Measurements from ENCODE around the gene VRTN. TPM values are rescaled to one million over a fixed set of nuclear protein-coding genes. Genes with fewer than 3 reads are reported as not detected.

Gene VRTN
- total RNA-seq, 2 donors from 2014 or later = 0.30 TPM; not detected in 1

- Histone ChIP-seq H3K9me3 (no peaks in the 10 kb centered on the region), H3K9ac (ENCODE audit: low read depth in 2 of 2, low read length in 2 of 2) (no peak overlapping the region), H3K36me3 (no peaks in the 10 kb centered on the region), H3K4me1 (no peaks in the 10 kb centered on the region), H3K27me3 (no peaks in the 10 kb centered on the region), H3K4me3 (no peak overlapping the region), H3K27ac (no peak overlapping the region)
- TF ChIP-seq, protein P1, sequence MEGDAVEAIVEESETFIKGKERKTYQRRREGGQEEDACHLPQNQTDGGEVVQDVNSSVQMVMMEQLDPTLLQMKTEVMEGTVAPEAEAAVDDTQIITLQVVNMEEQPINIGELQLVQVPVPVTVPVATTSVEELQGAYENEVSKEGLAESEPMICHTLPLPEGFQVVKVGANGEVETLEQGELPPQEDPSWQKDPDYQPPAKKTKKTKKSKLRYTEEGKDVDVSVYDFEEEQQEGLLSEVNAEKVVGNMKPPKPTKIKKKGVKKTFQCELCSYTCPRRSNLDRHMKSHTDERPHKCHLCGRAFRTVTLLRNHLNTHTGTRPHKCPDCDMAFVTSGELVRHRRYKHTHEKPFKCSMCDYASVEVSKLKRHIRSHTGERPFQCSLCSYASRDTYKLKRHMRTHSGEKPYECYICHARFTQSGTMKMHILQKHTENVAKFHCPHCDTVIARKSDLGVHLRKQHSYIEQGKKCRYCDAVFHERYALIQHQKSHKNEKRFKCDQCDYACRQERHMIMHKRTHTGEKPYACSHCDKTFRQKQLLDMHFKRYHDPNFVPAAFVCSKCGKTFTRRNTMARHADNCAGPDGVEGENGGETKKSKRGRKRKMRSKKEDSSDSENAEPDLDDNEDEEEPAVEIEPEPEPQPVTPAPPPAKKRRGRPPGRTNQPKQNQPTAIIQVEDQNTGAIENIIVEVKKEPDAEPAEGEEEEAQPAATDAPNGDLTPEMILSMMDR (IDR thresholded peaks at IDR 0.05) = no peak
- intact Hi-C loops (cut with DNase I) = no loop called here
- no peak for DNase-seq
Measured at GRCh38 chr14:74392616-74393570, 44.6 kb downstream of the VRTN start.

DNA sequence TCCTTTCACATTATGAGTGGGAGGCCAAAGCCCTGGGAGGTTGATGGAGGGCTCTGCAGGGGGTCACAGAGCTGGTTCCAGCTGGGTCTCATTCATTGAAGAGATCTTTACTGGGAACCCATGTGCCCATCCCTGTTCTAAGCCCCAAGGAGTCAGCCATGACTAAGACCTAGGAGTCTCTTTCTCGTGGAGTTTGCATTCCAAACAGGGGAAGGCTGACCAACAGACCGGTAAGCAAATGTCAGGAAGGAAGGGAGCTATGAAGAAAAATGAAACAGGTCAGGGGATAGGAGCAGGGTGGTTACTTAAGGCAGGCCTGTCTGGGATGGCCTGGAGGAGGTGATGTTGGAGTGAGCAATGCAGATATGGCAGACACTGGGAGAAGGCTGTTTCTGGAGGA is 46.3 kb downstream of the VRTN start:
- Histone ChIP-seq H3K4me3 (no peak overlapping the region), H3K9me3 (no peaks in the 10 kb centered on the region), H3K36me3 (no peaks in the 10 kb centered on the region), H3K9ac (ENCODE audit: low read depth in 2 of 2, low read length in 2 of 2) (no peak overlapping the region), H3K27me3 (no peaks in the 10 kb centered on the region), H3K4me1 (no peaks in the 10 kb centered on the region), H3K27ac (no peak overlapping the region)
- TF ChIP-seq, protein P1 (IDR thresholded peaks at IDR 0.05) = no peak
- intact Hi-C loops (cut with DNase I) = no loop called here
- DNase-seq = no peak

- TF ChIP-seq, protein P1 (IDR thresholded peaks at IDR 0.05) = no peak
- no peak overlapping the region for H3K9ac ChIP-seq (ENCODE audit: low read depth in 2 of 2, low read length in 2 of 2)
- no peaks in the 10 kb centered on the region for H3K4me1 ChIP-seq
- no peak for DNase-seq
- no peak overlapping the region for H3K27ac ChIP-seq
- no peaks in the 10 kb centered on the region for H3K27me3 ChIP-seq
- H3K9me3 ChIP-seq = no peaks in the 10 kb centered on the region
- intact Hi-C loops (cut with DNase I) = no loop called here
- no peaks in the 10 kb centered on the region for H3K36me3 ChIP-seq
- H3K4me3 ChIP-seq = no peak overlapping the region
Measured at GRCh38 chr14:74395094-74395493, 46.8 kb downstream of the VRTN start.

- Histone ChIP-seq H3K4me3 (no peak overlapping the region), H3K27me3 (no peaks in the 10 kb centered on the region), H3K36me3 (no peaks in the 10 kb centered on the region), H3K9me3 (no peaks in the 10 kb centered on the region), H3K27ac (no peak overlapping the region), H3K4me1 (no peaks in the 10 kb centered on the region), H3K9ac (ENCODE audit: low read depth in 2 of 2, low read length in 2 of 2) (no peak overlapping the region)
- intact Hi-C loops (cut with DNase I) = no loop called here
- TF ChIP-seq, protein P1 (IDR thresholded peaks at IDR 0.05) = no peak
- no peak for DNase-seq
Measured at GRCh38 chr14:74400031-74400685, 51.9 kb downstream of the VRTN start.

DNA sequence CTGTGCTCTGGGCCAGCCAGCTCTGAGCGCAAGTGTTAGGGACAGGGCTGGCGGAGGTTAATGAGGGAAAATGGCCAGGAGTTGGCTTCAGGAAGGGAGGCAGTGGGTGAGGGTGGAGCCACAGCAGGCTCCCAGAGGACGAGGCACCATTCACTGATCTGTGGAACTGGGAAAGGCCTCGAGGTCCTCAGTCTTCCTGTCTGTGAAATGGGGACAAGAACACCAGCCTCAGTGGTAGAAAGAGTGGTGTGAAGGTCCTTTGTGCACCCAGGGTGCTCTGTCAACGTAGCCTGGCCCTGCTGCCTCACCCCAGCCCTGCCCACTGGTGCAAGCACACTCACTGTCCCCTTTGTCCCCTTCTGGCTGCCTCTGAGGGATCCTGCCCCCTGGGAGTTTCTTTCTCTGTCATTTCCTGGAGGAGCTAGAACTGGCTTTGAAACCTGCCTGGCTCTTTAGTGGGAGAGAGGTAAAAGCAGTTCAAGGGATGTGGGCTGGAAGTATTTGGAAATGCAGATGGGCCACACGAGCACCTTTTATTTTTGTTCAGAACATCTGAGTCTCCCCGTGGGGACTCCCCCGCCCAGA is 52.7 kb downstream of the VRTN start:
- Histone ChIP-seq H3K4me3 (no peak overlapping the region), H3K27ac (no peak overlapping the region), H3K4me1 (no peaks in the 10 kb centered on the region), H3K9me3 (no peaks in the 10 kb centered on the region), H3K27me3 (no peaks in the 10 kb centered on the region), H3K9ac (ENCODE audit: low read depth in 2 of 2, low read length in 2 of 2) (no peak overlapping the region), H3K36me3 (no peaks in the 10 kb centered on the region)
- intact Hi-C loops (cut with DNase I) = no loop called here
- DNase-seq = no peak
- TF ChIP-seq, protein P1 (IDR thresholded peaks at IDR 0.05) = no peak

All from colonic mucosa (tissue), 4 donors.